B cell (primary cell): ENCODE measurements around the gene TRANK1. TPM values are rescaled to one million over a fixed set of nuclear protein-coding genes. Genes with fewer than 3 reads are reported as not detected.
A peak's percentile ranks its signal among the peaks of the same experiment; 100 is the strongest.

Source experiments
- ATAC-seq: fragments of 200-7000 bp; cut with Tn5 transposase; one replicate; pipeline ENCODE4 v1.10.0; 2021; ENCODE audit warnings: low read depth, mild to moderate bottlenecking, moderate number of reproducible peaks, moderate library complexity
- CTCF ChIA-PET: fragments of 350-600 bp; sonication (Branson Sonifier 250); formaldehyde crosslinking; loops from one replicate; lab custom pipeline; 2021; ENCODE audit warnings: antibody characterized with exemption, inconsistent platforms; lab: Charles Lee
- POLR2A ChIA-PET: fragments of 350-600 bp; sonication (Branson Sonifier 250); formaldehyde crosslinking; loops from one replicate; lab custom pipeline; 2021; ENCODE audit warnings: antibody characterized with exemption; lab: Charles Lee
- DNase-seq: peaks from one replicate; pipeline ENCODE4 v3.0.0; 2013
- H2AFZ ChIP-seq: 2 replicates; pipeline ENCODE4 v1.6.1; 2012; ENCODE audit warnings: mild to moderate bottlenecking, low read depth, low read length; ENCODE audit not compliant: insufficient read depth, poor library complexity, severe bottlenecking
- H3K27ac ChIP-seq, 2 donors: 1 replicate in 1 of 2; 2 replicates in 1 of 2; pipeline ENCODE4 v1.5.1; 2012 to 2013; ENCODE audit warnings: low read length in 2 of 2, mild to moderate bottlenecking in 2 of 2, moderate library complexity in 1 of 2
- H3K27me3 ChIP-seq, 4 experiments: fragments of 200-600 bp in 1 of 4; sonication (generic) in 1 of 4; replicated peaks in 1 of 4; 1 replicate in 2 of 4; 2 replicates in 2 of 4; pipeline versions ENCODE4 v1.6.1 to v1.7.0; 2013 to 2016; ENCODE audit warnings: low read length in 3 of 4, mild to moderate bottlenecking in 2 of 4, mixed read lengths in 1 of 4, moderate library complexity in 1 of 4; ENCODE audit not compliant: insufficient read depth in 4 of 4, control insufficient read depth in 3 of 4; ENCODE audit errors: control extremely low read depth in 1 of 4
- H3K36me3 ChIP-seq, 2 experiments: replicated peaks in 1 of 2; 1 replicate in 1 of 2; 2 replicates in 1 of 2; pipeline versions ENCODE4 v1.6.1 to v1.7.1; 2013; ENCODE audit warnings: low read length in 1 of 2; ENCODE audit not compliant: insufficient read depth in 2 of 2, control insufficient read depth in 1 of 2; ENCODE audit errors: control extremely low read depth in 1 of 2, extremely low read depth in 1 of 2
- H3K4me1 ChIP-seq, 2 donors: fragments of 200-600 bp in 1 of 2; sonication (generic) in 1 of 2; 1 replicate in 1 of 2; 2 replicates in 1 of 2; pipeline versions ENCODE4 v1.5.1 to v1.6.1; 2013 to 2017; ENCODE audit warnings: low read length in 2 of 2; ENCODE audit not compliant: control insufficient read depth in 2 of 2, insufficient read depth in 2 of 2
- H3K4me2 ChIP-seq: replicated peaks from 2 replicates; pipeline ENCODE3; 2012; ENCODE audit warnings: mild to moderate bottlenecking, low read depth, low read length; ENCODE audit not compliant: poor library complexity, severe bottlenecking
- H3K4me3 ChIP-seq, 5 experiments: fragments of 200-600 bp in 1 of 5; sonication (generic) in 1 of 5; 1 replicate in 3 of 5; 2 replicates in 2 of 5; pipeline versions ENCODE4 v1.5.1 to v1.7.0; 2011 to 2016; ENCODE audit warnings: low read length in 4 of 5, mild to moderate bottlenecking in 4 of 5, low read depth in 2 of 5, control low read depth in 1 of 5, moderate library complexity in 1 of 5; ENCODE audit not compliant: insufficient read depth in 1 of 5; ENCODE audit errors: control extremely low read depth in 1 of 5, extremely low read depth in 1 of 5
- H3K79me2 ChIP-seq: fragments of 200-600 bp; sonication (generic); one replicate; pipeline ENCODE4 v1.6.0; 2016; ENCODE audit warnings: low read length; ENCODE audit not compliant: control insufficient read depth, insufficient read depth
- H3K9ac ChIP-seq: fragments of 200-600 bp; sonication (generic); 2 replicates; pipeline ENCODE4 v1.6.1; 2017; ENCODE audit warnings: mild to moderate bottlenecking, low read length, moderate library complexity
- H3K9me3 ChIP-seq, 3 donors: one replicate each; pipeline versions ENCODE4 v1.6.1 to v1.7.1; 2013; ENCODE audit warnings: low read length in 2 of 3; ENCODE audit not compliant: control insufficient read depth in 2 of 3, insufficient read depth in 1 of 3; ENCODE audit errors: control extremely low read depth in 1 of 3
- H4K20me1 ChIP-seq: 2 replicates; pipeline ENCODE4 v1.6.0; 2012; ENCODE audit warnings: mild to moderate bottlenecking, low read length; ENCODE audit not compliant: insufficient read depth, control insufficient read depth, poor library complexity, severe bottlenecking
- H3K27ac Mint-ChIP-seq: one replicate; pipeline ENCODE4 v1.8.0; 2021; ENCODE audit warnings: mixed read lengths
- H3K27me3 Mint-ChIP-seq: one replicate; pipeline ENCODE4 v1.8.0; 2021; ENCODE audit warnings: mixed read lengths
- H3K4me1 Mint-ChIP-seq: one replicate; pipeline ENCODE4 v1.8.0; 2021; ENCODE audit warnings: mixed read lengths
- H3K4me3 Mint-ChIP-seq: one replicate; pipeline ENCODE4 v1.8.0; 2021; ENCODE audit warnings: mixed read lengths
- H3K9me3 Mint-ChIP-seq: one replicate; pipeline ENCODE4 v1.8.0; 2022; ENCODE audit warnings: mixed read lengths; ENCODE audit not compliant: insufficient read depth
- CTCF ChIP-seq: fragments of 200-600 bp; IDR thresholded peaks from one replicate; pipeline ENCODE4 v1.8.0; 2022; ENCODE audit warnings: antibody characterized with exemption, mild to moderate bottlenecking
- EZH2 ChIP-seq: IDR thresholded peaks from 2 replicates; pipeline ENCODE4 v1.6.1; 2012; ENCODE audit warnings: borderline replicate concordance, low read depth, mild to moderate bottlenecking, moderate library complexity, low read length; ENCODE audit not compliant: insufficient read depth, poor library complexity, severe bottlenecking
- WGBS: methylation state at CpG from one replicate; pipeline ENCODE4 v1.1.5; 2013; ENCODE audit warnings: missing lambda C conversion rate; ENCODE audit not compliant: insufficient coverage; 5-methylcytosine and 5-hydroxymethylcytosine counted together
- intact Hi-C: fragments of 100-400 bp; cut with micrococcal nuclease; formaldehyde crosslinking; loops from one replicate; pipeline ENCODE4 v1.10.0; 2022
- polyA plus RNA-seq: library from polyadenylated mRNA; depleted of rRNA; stranded (reverse); fragments of >200 nt; gene quantifications from 2 replicates; pipeline ENCODE4 v1.2.3, GENCODE V29; 2012
- total RNA-seq, 2 donors: library from RNA; stranded (reverse); fragments of 120-200 nt in 1 of 2; gene quantifications; 1 replicate in 1 of 2; 2 replicates in 1 of 2; pipeline versions ENCODE4 v1.2.3 to v1.2.4, GENCODE V29; 2013 to 2022

Gene TRANK1
- total and polyA plus RNA-seq, 2 donors (not counting 1 experiment from before 2014, with no cell fraction given), result 20.8 to 147 TPM

GRCh38 chr3:36903119-36903882, 41.6 kb downstream of the TRANK1 start:
- peaks cover 79% of the 10 kb centered on the region for H3K4me1 Mint-ChIP-seq
- intact Hi-C loops, result loop anchor here (1.0 to 2.0 kb wide), 2 partner anchors 9 to 16 kb away; no protein-coding TSS in a partner anchor
- TF ChIP-seq EZH2, result no peak
- no peak for TF ChIP-seq CTCF
- Histone ChIP-seq H2AFZ (no peak overlapping the region), H3K9ac (no peak overlapping the region), H3K4me3 (no peak overlapping the region), H3K9me3 (no peaks in the 10 kb centered on the region), H3K79me2 (peaks cover 84% of the 10 kb centered on the region), H3K36me3 (peaks cover 1 to 39% of the 10 kb centered on the region in 2 experiments), H4K20me1 (no peaks in the 10 kb centered on the region), H3K27ac (peak overlapping the region; percentile 37 to 92), H3K4me1 (peaks cover 58 to 81% of the 10 kb centered on the region in 2 donors), H3K4me2 (peak overlapping the region; percentile 21), H3K27me3 (no peaks in the 10 kb centered on the region)
- peak; percentile 57 for DNase-seq
- WGBS, result 39% methylated on average over 8 of the region's 10 CpGs
- POLR2A ChIA-PET, result interaction anchor here (0.6 to 1.0 kb wide), 3 partner anchors 9 to 41 kb away, joined by 3 to 4 read pairs (median 3); no protein-coding TSS in a partner anchor
- H3K27ac Mint-ChIP-seq, result peak overlapping the region; percentile 83
- CTCF ChIA-PET, result interaction anchor here (1.6 to 12.5 kb wide), 7 partner anchors 9 to 97 kb away, joined by 3 to 128 read pairs (median 13); no protein-coding TSS in a partner anchor
- H3K27me3 Mint-ChIP-seq, result no peaks in the 10 kb centered on the region
- peak; percentile 48 for ATAC-seq
- no peaks in the 10 kb centered on the region for H3K9me3 Mint-ChIP-seq
- peak overlapping the region; percentile 72 for H3K4me3 Mint-ChIP-seq

DNA sequence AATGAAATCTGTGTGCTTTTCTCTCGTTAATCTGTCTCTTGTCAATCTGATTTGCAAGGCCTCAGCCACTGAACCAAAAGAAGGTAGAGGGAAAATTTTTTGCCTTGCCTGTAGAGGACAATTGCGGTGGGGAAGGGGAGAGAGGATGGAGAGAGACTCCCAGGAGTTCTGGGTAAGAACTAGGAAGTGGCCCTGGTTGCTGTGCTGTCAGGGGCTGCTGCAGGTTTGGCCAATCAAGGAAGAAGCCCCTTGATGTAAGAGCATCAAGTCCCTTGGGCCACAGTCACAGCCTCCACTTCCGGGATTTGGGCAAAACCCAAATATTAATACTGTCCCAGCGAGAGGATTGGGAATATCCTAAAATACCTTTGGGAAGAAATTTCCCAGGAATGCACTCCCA, 43.3 kb downstream of the TRANK1 start:
- 95% methylated on average over 2 of the region's 4 CpGs for WGBS
- H3K4me3 ChIP-seq, result peak overlapping the region in 1 of 5 experiments; percentile 2
- H3K27ac ChIP-seq, result peak overlapping the region; percentile 66 to 92
- no peaks in the 10 kb centered on the region for H3K27me3 ChIP-seq
- Mint-ChIP-seq H3K27me3 (no peaks in the 10 kb centered on the region), H3K4me1 (peaks cover 77% of the 10 kb centered on the region), H3K4me3 (peak overlapping the region; percentile 72), H3K27ac (peak overlapping the region; percentile 83), H3K9me3 (no peaks in the 10 kb centered on the region)
- no peak for ATAC-seq
- intact Hi-C loops, result no loop called here
- POLR2A ChIA-PET, result interaction anchor here (0.6 to 1.5 kb wide), 5 partner anchors 10 to 91 kb away, joined by 3 to 6 read pairs (median 3); partner anchors contain the start of genes EPM2AIP1 and MLH1
- H3K4me1 ChIP-seq, result peaks cover 63 to 78% of the 10 kb centered on the region in 2 donors
- no peak for DNase-seq
- H4K20me1 ChIP-seq, result no peaks in the 10 kb centered on the region
- H3K9ac ChIP-seq, result peak overlapping the region; percentile 59
- no peaks in the 10 kb centered on the region for H3K9me3 ChIP-seq
- peaks cover 85% of the 10 kb centered on the region for H3K79me2 ChIP-seq
- no peak for TF ChIP-seq EZH2
- TF ChIP-seq CTCF, result no peak
- H2AFZ ChIP-seq, result no peak overlapping the region
- peak overlapping the region; percentile 77 for H3K4me2 ChIP-seq
- peaks cover 1 to 51% of the 10 kb centered on the region in 2 experiments for H3K36me3 ChIP-seq
- CTCF ChIA-PET, result interaction anchor here (1.2 to 12.5 kb wide), 6 partner anchors 11 to 91 kb away, joined by 3 to 128 read pairs (median 20); partner anchors contain the start of genes EPM2AIP1 and MLH1
